ENCODE data around the gene USP9X. TPM values are rescaled to one million over a fixed set of nuclear protein-coding genes. Genes with fewer than 3 reads are reported as not detected.

Gene USP9X
- total RNA-seq, 3 donors from 2014 or later, result 72.1 to 88.9 (median 86.3) TPM

DNA sequence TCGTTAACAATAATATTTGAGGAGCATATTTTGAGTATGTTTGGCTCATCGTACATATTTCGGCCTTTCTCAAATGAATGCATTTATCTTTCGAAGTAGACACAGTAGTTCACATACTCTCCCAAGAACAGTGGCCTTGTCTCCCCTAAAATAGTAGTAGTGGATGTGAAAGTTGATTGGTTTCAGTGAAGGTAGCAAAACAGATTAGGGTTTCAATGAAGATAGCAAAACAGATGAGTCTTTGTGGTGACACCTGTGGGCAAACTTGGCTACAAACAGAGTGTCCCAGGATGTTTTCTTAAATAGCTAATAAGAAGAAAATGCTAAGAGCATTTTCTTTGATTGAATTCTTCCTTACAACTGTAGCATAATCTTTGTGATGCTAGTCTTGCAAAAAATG, 67.0 kb downstream of the USP9X start:
- intact Hi-C loops (cut with DNase I, micrococcal nuclease), result no loop called here
- ATAC-seq (no peak), DNase-seq (no peak)
- Histone ChIP-seq H3K4me3 (no peak overlapping the region), H3K36me3 (ENCODE audit: low read depth) (no peaks in the 10 kb centered on the region), H3K9me3 (no peaks in the 10 kb centered on the region), H3K4me1 (ENCODE audit: low read depth) (peaks cover 4% of the 10 kb centered on the region)
- TF ChIP-seq, protein P1, sequence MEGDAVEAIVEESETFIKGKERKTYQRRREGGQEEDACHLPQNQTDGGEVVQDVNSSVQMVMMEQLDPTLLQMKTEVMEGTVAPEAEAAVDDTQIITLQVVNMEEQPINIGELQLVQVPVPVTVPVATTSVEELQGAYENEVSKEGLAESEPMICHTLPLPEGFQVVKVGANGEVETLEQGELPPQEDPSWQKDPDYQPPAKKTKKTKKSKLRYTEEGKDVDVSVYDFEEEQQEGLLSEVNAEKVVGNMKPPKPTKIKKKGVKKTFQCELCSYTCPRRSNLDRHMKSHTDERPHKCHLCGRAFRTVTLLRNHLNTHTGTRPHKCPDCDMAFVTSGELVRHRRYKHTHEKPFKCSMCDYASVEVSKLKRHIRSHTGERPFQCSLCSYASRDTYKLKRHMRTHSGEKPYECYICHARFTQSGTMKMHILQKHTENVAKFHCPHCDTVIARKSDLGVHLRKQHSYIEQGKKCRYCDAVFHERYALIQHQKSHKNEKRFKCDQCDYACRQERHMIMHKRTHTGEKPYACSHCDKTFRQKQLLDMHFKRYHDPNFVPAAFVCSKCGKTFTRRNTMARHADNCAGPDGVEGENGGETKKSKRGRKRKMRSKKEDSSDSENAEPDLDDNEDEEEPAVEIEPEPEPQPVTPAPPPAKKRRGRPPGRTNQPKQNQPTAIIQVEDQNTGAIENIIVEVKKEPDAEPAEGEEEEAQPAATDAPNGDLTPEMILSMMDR (IDR thresholded peaks at IDR 0.05), result no peak

DNA sequence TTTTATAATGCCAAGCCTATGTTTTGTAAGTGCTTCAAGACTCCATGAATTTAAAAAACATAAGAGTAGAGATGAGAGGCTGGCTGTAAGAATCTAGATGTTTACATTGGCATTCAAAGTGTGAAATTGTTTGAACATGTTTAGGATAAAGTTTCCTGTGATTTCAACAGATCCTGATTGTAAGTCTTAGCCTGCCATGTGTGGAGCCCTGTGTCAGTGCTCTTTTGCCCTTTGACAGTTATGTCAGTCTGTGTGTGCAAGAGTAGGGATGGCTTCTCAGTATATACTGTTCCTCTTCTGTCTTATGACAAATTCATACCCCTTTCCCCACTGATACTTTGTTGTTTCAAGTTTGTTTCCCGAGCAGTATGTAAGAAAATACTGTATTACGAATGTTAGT, 68.2 kb downstream of the USP9X start:
- Histone ChIP-seq H3K4me1 (ENCODE audit: low read depth) (peaks cover 4% of the 10 kb centered on the region), H3K9me3 (no peaks in the 10 kb centered on the region), H3K4me3 (no peak overlapping the region), H3K36me3 (ENCODE audit: low read depth) (no peaks in the 10 kb centered on the region)
- ATAC-seq (peak; percentile 38), DNase-seq (no peak)
- TF ChIP-seq, protein P1 (IDR thresholded peaks at IDR 0.05), result no peak
- intact Hi-C loops (cut with DNase I, micrococcal nuclease), result no loop called here

DNA sequence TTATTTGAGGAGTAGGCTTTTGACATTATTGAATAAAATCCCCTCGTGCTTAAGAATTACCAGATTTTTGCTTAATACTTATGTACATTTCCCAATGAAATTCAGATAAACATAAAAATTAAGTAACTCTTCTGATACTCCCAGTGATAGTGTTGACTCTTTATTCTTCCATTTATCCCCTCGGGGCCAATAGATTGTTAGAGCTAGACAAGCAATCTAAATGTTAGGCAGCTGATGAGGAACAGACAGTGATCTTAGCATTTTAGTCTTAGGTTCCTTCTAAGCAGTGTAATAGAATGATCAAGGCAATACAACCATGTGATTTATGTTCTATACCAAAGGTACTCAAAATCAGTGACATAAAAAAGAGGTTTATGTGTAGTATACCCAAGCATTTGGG, 68.7 kb downstream of the USP9X start:
- TF ChIP-seq, protein P1 (IDR thresholded peaks at IDR 0.05), result no peak
- ATAC-seq (no peak), DNase-seq (no peak)
- Histone ChIP-seq H3K4me3 (no peak overlapping the region), H3K9me3 (no peaks in the 10 kb centered on the region), H3K4me1 (ENCODE audit: low read depth) (peaks cover 4% of the 10 kb centered on the region), H3K36me3 (ENCODE audit: low read depth) (no peaks in the 10 kb centered on the region)
- intact Hi-C loops (cut with DNase I, micrococcal nuclease), result no loop called here

DNA sequence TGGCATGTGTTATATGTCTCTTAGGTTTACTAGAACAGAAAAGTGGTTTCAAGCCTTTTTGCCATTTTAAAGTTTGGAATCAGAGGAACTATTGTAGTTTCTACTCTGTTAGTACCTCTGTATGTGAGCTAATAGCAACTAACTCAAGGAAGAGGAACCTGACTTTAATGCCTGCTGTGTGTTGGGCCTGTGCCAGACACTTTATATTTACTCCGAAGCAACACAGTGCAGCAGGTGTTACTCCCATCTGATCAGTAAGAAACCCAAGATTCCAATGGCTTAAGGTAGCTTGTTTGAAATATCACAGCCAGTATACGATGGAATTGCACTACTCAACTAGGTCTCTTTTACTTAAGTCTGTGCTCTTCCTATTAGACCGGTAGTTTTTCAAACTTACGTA, 79.2 kb downstream of the USP9X start:
- intact Hi-C loops (cut with DNase I, micrococcal nuclease), result no loop called here
- Histone ChIP-seq H3K36me3 (ENCODE audit: low read depth) (no peaks in the 10 kb centered on the region), H3K4me1 (ENCODE audit: low read depth) (no peaks in the 10 kb centered on the region), H3K4me3 (no peak overlapping the region), H3K9me3 (no peaks in the 10 kb centered on the region)
- peak in 1 of 3 donors; percentile 67 for DNase-seq
- TF ChIP-seq, protein P1 (IDR thresholded peaks at IDR 0.05), result no peak
- ATAC-seq, result peak; percentile 86

DNA sequence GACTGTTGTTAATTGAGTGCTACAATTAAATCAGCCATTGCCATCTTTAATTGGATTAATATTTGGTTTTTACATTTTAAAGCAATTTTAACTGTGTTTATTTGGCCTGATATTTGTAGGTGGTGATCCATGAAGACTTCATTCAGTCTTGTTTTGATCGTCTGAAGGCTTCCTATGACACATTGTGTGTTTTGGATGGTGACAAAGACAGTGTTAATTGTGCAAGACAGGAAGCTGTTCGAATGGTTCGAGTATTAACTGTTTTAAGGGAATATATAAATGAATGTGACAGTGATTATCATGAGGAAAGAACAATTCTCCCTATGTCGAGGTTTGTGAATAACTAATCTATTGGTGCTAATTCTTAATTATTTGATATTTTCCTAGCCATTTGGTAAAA, 82.6 kb downstream of the USP9X start:
- ATAC-seq (no peak), DNase-seq (no peak)
- Histone ChIP-seq H3K4me1 (ENCODE audit: low read depth) (no peaks in the 10 kb centered on the region), H3K4me3 (no peak overlapping the region), H3K9me3 (no peaks in the 10 kb centered on the region), H3K36me3 (ENCODE audit: low read depth) (no peaks in the 10 kb centered on the region)
- TF ChIP-seq, protein P1 (IDR thresholded peaks at IDR 0.05), result no peak
- intact Hi-C loops (cut with DNase I, micrococcal nuclease), result no loop called here

DNA sequence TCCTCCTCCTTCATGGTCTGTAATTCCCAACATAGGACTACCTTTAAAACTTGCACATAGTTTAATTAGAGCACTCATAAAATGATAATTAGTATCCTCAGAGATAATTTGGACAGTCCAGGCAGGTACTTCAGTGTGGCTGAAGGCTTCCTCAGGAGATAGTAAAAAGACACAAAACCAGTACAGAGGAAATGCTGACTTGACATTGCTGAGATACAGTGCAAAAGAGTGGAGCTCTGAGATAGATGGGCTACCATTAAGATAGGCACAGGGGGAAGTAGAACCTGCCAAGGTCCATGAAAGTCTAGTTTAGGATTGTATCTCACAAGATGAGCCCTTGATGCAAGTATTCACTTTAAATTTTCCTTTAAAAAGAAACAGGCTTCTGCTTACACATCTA, 91.0 kb downstream of the USP9X start:
- DNase-seq, result no peak
- TF ChIP-seq, protein P1 (IDR thresholded peaks at IDR 0.05), result no peak
- no peak for ATAC-seq
- intact Hi-C loops (cut with DNase I, micrococcal nuclease), result no loop called here
- no peak overlapping the region for H3K4me3 ChIP-seq
- H3K4me1 ChIP-seq (ENCODE audit: low read depth), result no peaks in the 10 kb centered on the region
- no peaks in the 10 kb centered on the region for H3K9me3 ChIP-seq
- no peaks in the 10 kb centered on the region for H3K36me3 ChIP-seq (ENCODE audit: low read depth)

All from mucosa of descending colon (tissue), 3 donors.